ENCODE data around the gene MTF1.
"Not testable (repeated sequence)": the region's sequence is repeated elsewhere in the genome, so short reads cannot be mapped to it uniquely, and the experiment has no call there.

Gene MTF1

GRCh38 chr1:37793773-37794371 lies 65.5 kb downstream of the MTF1 start, which contains the start of gene MANEAL:
Gene MANEAL, plus strand, starts transcription at chr1:37793847. Its CDS starts 336 bp downstream, at chr1:37794183.
- no peak for DNase-seq (ENCODE audit: low read depth in 2 of 2)

GRCh38 chr1:37792943-37793686 lies 66.3 kb downstream of the MTF1 start:
- DNase-seq (ENCODE audit: low read depth in 2 of 2): no peak

- DNase-seq (ENCODE audit: low read depth in 2 of 2): no peak
Observed at GRCh38 chr1:37782491-37782890, 76.9 kb downstream of the MTF1 start.

GRCh38 chr1:37778654-37779053 lies 80.7 kb downstream of the MTF1 start:
- no peak for DNase-seq (ENCODE audit: low read depth in 2 of 2)

GRCh38 chr1:37776946-37777516 lies 82.4 kb downstream of the MTF1 start:
- no peak for DNase-seq (ENCODE audit: low read depth in 2 of 2)

GRCh38 chr1:37771440-37771839 lies 88.0 kb downstream of the MTF1 start:
- not testable (repeated sequence) for DNase-seq (ENCODE audit: low read depth in 2 of 2)

GRCh38 chr1:37767488-37767887 lies 91.9 kb downstream of the MTF1 start:
- DNase-seq (ENCODE audit: low read depth in 2 of 2): no peak

GRCh38 chr1:37765916-37766664 lies 93.3 kb downstream of the MTF1 start:
- DNase-seq (ENCODE audit: low read depth in 2 of 2): no peak

GRCh38 chr1:37764888-37765441 lies 94.4 kb downstream of the MTF1 start, which contains the start of gene EPHA10:
Gene EPHA10, minus strand, starts transcription at chr1:37765120. Its CDS starts 54 bp downstream, at chr1:37765066.
- DNase-seq (ENCODE audit: low read depth in 2 of 2): no peak

- no peak for DNase-seq (ENCODE audit: low read depth in 2 of 2)
Observed at GRCh38 chr1:37764414-37764825, 95.0 kb downstream of the MTF1 start.

GRCh38 chr1:37763791-37764413 lies 95.5 kb downstream of the MTF1 start:
- no peak for DNase-seq (ENCODE audit: low read depth in 2 of 2)

GRCh38 chr1:37762516-37762915 lies 96.9 kb downstream of the MTF1 start:
- DNase-seq (ENCODE audit: low read depth in 2 of 2): no peak

- DNase-seq (ENCODE audit: low read depth in 2 of 2): no peak
Observed at GRCh38 chr1:37761416-37762095, 97.8 kb downstream of the MTF1 start.

All from stimulated activated CD4-positive, alpha-beta T cell treated with anti-CD3 and anti-CD28 coated beads, Interleukin-12 subunit alpha, Interleukin-12 subunit beta, amount 100 ng/mL, for 24 hours (primary cell).